ENCODE data around the gene CLIC5.

The CLIC5 gene

DNA sequence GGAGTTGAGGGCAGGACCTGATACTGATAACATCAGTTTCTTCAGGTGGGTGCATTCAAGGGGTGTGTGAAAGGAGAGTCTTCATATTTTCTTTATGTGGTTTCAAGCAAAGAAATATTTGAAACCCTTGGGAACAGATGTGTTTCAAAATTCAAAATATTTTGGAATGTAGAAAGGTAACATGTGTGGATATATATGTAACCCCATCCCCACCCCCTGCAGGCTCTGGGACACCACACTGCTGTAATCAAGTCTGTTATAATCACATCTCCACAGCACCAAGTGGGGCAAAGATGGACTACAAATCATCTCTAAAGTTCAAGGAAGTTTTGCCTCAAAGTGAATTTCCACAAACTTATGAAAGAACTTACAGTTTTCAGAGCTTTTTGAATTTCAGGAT, 41.1 kb downstream of the CLIC5 start:
- Histone ChIP-seq H3K27ac (replicated peaks) (no peak overlapping the region), H3K27me3 (ENCODE audit: insufficient read depth, poor library complexity, severe bottlenecking) (no peaks in the 10 kb centered on the region), H3K4me3 (replicated peaks; ENCODE audit: insufficient read depth, low read length) (no peak overlapping the region)
- no peak for DNase-seq (ENCODE audit: low read depth in 1 of 2, low spot score in 1 of 2)
- no peak for TF ChIP-seq GABPA (IDR thresholded peaks at IDR 0.05; ENCODE audit: low read depth)
- no peak for TF ChIP-seq POLR2AphosphoS5 (IDR thresholded peaks at IDR 0.05; ENCODE audit: low read depth)
- TF ChIP-seq SPI1 (IDR thresholded peaks at IDR 0.05; ENCODE audit: borderline replicate concordance, low read depth) = no peak
- TF ChIP-seq CTCF (IDR thresholded peaks at IDR 0.05; ENCODE audit: insufficient read depth, low read length) = no peak
- no peak for TF ChIP-seq REST (IDR thresholded peaks at IDR 0.05; ENCODE audit: insufficient replicate concordance, low read depth)

DNA sequence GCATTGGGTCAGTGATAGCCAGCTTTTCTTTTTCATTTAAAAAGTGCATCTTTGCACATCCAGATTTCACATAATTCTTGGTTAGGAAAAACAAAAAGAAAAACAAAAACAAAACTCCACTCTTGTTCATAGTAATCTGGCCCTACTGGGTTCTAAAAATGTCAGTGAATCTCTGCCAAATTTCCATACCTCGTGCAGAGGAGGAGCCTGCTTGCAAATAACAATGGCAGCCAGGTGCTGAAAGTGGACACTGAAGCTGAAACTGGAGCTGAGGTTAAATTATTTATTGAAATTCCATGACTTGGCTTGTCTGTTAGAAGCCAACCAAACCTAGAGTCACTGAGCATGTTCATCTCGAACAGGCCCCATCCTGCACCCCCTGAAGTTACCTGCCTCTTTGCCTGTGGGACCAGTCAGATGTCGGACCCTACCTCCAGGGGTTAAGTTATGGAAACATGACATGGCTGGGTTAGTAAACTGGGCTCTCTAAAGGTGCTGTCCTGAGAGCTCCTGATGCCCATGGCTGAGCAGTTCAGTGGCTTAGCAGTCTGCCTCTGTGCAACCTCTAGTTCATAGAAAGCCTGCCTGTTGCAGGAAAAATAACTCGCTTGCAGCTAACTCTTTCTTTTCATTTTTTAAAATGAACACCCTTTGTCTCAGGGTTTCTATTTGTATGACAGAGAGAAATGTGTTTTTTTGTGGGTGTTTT, 42.7 kb downstream of the CLIC5 start:
- H3K27me3 ChIP-seq (ENCODE audit: insufficient read depth, poor library complexity, severe bottlenecking) = no peaks in the 10 kb centered on the region
- DNase-seq (ENCODE audit: low read depth in 1 of 2, low spot score in 1 of 2) = no peak
- no peak overlapping the region for H3K4me3 ChIP-seq (replicated peaks; ENCODE audit: insufficient read depth, low read length)
- TF ChIP-seq GABPA (IDR thresholded peaks at IDR 0.05; ENCODE audit: low read depth) (no peak), POLR2AphosphoS5 (IDR thresholded peaks at IDR 0.05; ENCODE audit: low read depth) (no peak), REST (IDR thresholded peaks at IDR 0.05; ENCODE audit: insufficient replicate concordance, low read depth) (no peak), CTCF (IDR thresholded peaks at IDR 0.05; ENCODE audit: insufficient read depth, low read length) (no peak), SPI1 (IDR thresholded peaks at IDR 0.05; ENCODE audit: borderline replicate concordance, low read depth) (no peak)
- H3K27ac ChIP-seq (replicated peaks) = no peak overlapping the region

- H3K27me3 ChIP-seq (ENCODE audit: insufficient read depth, poor library complexity, severe bottlenecking) = no peaks in the 10 kb centered on the region
- H3K4me3 ChIP-seq (replicated peaks; ENCODE audit: insufficient read depth, low read length) = no peak overlapping the region
- no peak overlapping the region for H3K27ac ChIP-seq (replicated peaks)
- TF ChIP-seq GABPA (IDR thresholded peaks at IDR 0.05; ENCODE audit: low read depth) (no peak), CTCF (IDR thresholded peaks at IDR 0.05; ENCODE audit: insufficient read depth, low read length) (no peak), REST (IDR thresholded peaks at IDR 0.05; ENCODE audit: insufficient replicate concordance, low read depth) (no peak), SPI1 (IDR thresholded peaks at IDR 0.05; ENCODE audit: borderline replicate concordance, low read depth) (no peak), POLR2AphosphoS5 (IDR thresholded peaks at IDR 0.05; ENCODE audit: low read depth) (no peak)
- DNase-seq (ENCODE audit: low read depth in 1 of 2, low spot score in 1 of 2) = no peak
These were observed 44.4 kb downstream of the CLIC5 start for GRCh38 chr6:45971287-45971686.

All from HL-60 (cell line).